ENCODE measurements around the gene ITGA4.

DNA sequence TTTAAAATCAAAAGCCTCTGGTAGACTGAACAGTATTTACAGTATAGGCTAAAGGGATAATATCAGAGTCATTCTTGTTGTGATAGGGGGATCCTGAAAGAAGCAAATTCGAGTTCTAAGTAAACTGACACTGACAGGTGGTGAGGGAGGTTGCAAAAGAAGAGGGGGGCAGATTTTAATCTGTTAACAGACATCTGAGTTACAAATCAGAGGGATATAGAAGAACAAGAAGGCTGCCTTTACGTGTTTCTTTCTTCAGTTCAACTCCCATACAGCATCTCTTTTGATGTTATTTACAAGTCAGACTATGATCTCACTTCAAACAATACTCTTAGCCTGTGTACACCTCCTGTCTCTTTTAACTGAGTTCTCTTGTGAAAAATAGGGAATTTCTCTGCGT lies 16.3 kb upstream of the ITGA4 start:
- TF ChIP-seq, protein P1, sequence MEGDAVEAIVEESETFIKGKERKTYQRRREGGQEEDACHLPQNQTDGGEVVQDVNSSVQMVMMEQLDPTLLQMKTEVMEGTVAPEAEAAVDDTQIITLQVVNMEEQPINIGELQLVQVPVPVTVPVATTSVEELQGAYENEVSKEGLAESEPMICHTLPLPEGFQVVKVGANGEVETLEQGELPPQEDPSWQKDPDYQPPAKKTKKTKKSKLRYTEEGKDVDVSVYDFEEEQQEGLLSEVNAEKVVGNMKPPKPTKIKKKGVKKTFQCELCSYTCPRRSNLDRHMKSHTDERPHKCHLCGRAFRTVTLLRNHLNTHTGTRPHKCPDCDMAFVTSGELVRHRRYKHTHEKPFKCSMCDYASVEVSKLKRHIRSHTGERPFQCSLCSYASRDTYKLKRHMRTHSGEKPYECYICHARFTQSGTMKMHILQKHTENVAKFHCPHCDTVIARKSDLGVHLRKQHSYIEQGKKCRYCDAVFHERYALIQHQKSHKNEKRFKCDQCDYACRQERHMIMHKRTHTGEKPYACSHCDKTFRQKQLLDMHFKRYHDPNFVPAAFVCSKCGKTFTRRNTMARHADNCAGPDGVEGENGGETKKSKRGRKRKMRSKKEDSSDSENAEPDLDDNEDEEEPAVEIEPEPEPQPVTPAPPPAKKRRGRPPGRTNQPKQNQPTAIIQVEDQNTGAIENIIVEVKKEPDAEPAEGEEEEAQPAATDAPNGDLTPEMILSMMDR (IDR thresholded peaks at IDR 0.05; ENCODE audit: insufficient read depth, low read depth, low read length): no peak
- no peak for TF ChIP-seq EZH2 (IDR thresholded peaks at IDR 0.05; ENCODE audit: insufficient read depth, low read length)
